H9 (cell line): ENCODE results near the gene FBXL22. TPM values are rescaled to one million over a fixed set of nuclear protein-coding genes. Genes with fewer than 3 reads are reported as not detected.

Experiments used
- DNase-seq: peaks from one replicate; pipeline ENCODE4 v3.0.0-alpha.2; 2017
- H2AFZ ChIP-seq: one replicate; pipeline ENCODE4 v1.6.1; 2013; ENCODE audit warnings: mild to moderate bottlenecking, low read length, control low read depth, moderate library complexity
- H2AK5ac ChIP-seq: 2 replicates; pipeline ENCODE4 v1.6.1; 2013; ENCODE audit warnings: low read length, control low read depth, mixed read lengths; ENCODE audit not compliant: insufficient read length
- H2BK120ac ChIP-seq: one replicate; pipeline ENCODE4 v1.6.1; 2013; ENCODE audit warnings: low read depth, mild to moderate bottlenecking, low read length, control low read depth, inconsistent platforms; ENCODE audit not compliant: poor library complexity, severe bottlenecking
- H2BK12ac ChIP-seq: 2 replicates; pipeline ENCODE4 v1.6.1; 2013; ENCODE audit warnings: low read length, control low read depth, mixed read lengths, low read depth; ENCODE audit not compliant: insufficient read length
- H2BK15ac ChIP-seq: 2 replicates; pipeline ENCODE4 v1.6.1; 2013; ENCODE audit warnings: low read depth, low read length, control low read depth
- H2BK20ac ChIP-seq: one replicate; pipeline ENCODE4 v1.6.1; 2013; ENCODE audit warnings: low read depth, mild to moderate bottlenecking, low read length, control low read depth, inconsistent platforms; ENCODE audit not compliant: poor library complexity, severe bottlenecking
- H2BK5ac ChIP-seq: 2 replicates; pipeline ENCODE4 v1.6.1; 2013; ENCODE audit warnings: low read length, control low read depth, mixed read lengths; ENCODE audit not compliant: insufficient read length
- H3K14ac ChIP-seq: 2 replicates; pipeline ENCODE4 v1.6.1; 2013; ENCODE audit warnings: low read length, control low read depth; ENCODE audit not compliant: insufficient read depth
- H3K18ac ChIP-seq: 2 replicates; pipeline ENCODE4 v1.6.1; 2013; ENCODE audit warnings: low read depth, mild to moderate bottlenecking, mixed read lengths, low read length, control low read depth; ENCODE audit not compliant: insufficient read length
- H3K23ac ChIP-seq: 2 replicates; pipeline ENCODE4 v1.6.1; 2013; ENCODE audit warnings: low read length, control low read depth, mixed read lengths, low read depth; ENCODE audit not compliant: insufficient read length
- H3K23me2 ChIP-seq: 2 replicates; pipeline ENCODE4 v1.6.1; 2013; ENCODE audit warnings: low read depth, mild to moderate bottlenecking, mixed read lengths, low read length, control low read depth; ENCODE audit not compliant: insufficient read length, poor library complexity, severe bottlenecking
- H3K27ac ChIP-seq: 2 replicates; pipeline ENCODE4 v1.5.1; 2013; ENCODE audit warnings: low read length, control low read depth, mixed read lengths, low read depth; ENCODE audit not compliant: insufficient read length
- H3K27me3 ChIP-seq: 2 replicates; pipeline ENCODE4 v1.6.1; 2013; ENCODE audit warnings: low read length, control low read depth, inconsistent platforms; ENCODE audit not compliant: insufficient read depth
- H3K4ac ChIP-seq: 2 replicates; pipeline ENCODE4 v1.6.1; 2013; ENCODE audit warnings: low read depth, mild to moderate bottlenecking, control low read depth, inconsistent platforms, low read length, moderate library complexity
- H3K4me1 ChIP-seq: 2 replicates; pipeline ENCODE4 v1.6.1; 2013; ENCODE audit warnings: low read length, control low read depth, inconsistent platforms; ENCODE audit not compliant: insufficient read depth
- H3K4me2 ChIP-seq: 2 replicates; pipeline ENCODE4 v1.6.1; 2013; ENCODE audit warnings: low read length, control low read depth, mixed read lengths; ENCODE audit not compliant: insufficient read length, insufficient read depth
- H3K56ac ChIP-seq: 2 replicates; pipeline ENCODE4 v1.6.1; 2013; ENCODE audit warnings: low read depth, mild to moderate bottlenecking, mixed read lengths, low read length, control low read depth; ENCODE audit not compliant: insufficient read length
- H3K79me1 ChIP-seq: 2 replicates; pipeline ENCODE4 v1.6.1; 2013; ENCODE audit warnings: low read depth, mild to moderate bottlenecking, moderate library complexity, low read length, control low read depth, inconsistent platforms; ENCODE audit not compliant: insufficient read depth, poor library complexity, severe bottlenecking
- H3K79me2 ChIP-seq: 2 replicates; pipeline ENCODE4 v1.6.1; 2013; ENCODE audit warnings: low read length, control low read depth, inconsistent platforms; ENCODE audit not compliant: insufficient read depth
- H3K9ac ChIP-seq: 2 replicates; pipeline ENCODE4 v1.6.1; 2013; ENCODE audit warnings: low read length, control low read depth, mixed read lengths; ENCODE audit not compliant: insufficient read length; ENCODE audit errors: extremely low read depth
- H3K9me3 ChIP-seq: one replicate; pipeline ENCODE4 v1.6.1; 2013; ENCODE audit warnings: low read depth, low read length, inconsistent platforms; ENCODE audit not compliant: control insufficient read depth
- H3T11ph ChIP-seq: one replicate; pipeline ENCODE4 v1.6.1; 2013; ENCODE audit warnings: mild to moderate bottlenecking, low read length, control low read depth, inconsistent platforms
- H4K20me1 ChIP-seq: one replicate; pipeline ENCODE4 v1.6.1; 2013; ENCODE audit not compliant: control insufficient read depth, insufficient read length, insufficient read depth
- H4K5ac ChIP-seq: 2 replicates; pipeline ENCODE4 v1.6.1; 2013; ENCODE audit warnings: low read depth, mild to moderate bottlenecking, mixed read lengths, low read length, control low read depth; ENCODE audit not compliant: insufficient read length
- H4K8ac ChIP-seq: replicated peaks from 2 replicates; pipeline ENCODE4 v1.6.1; 2013; ENCODE audit warnings: low read length, control low read depth, mixed read lengths, low read depth; ENCODE audit not compliant: insufficient read length
- H4K91ac ChIP-seq: 2 replicates; pipeline ENCODE4 v1.6.1; 2013; ENCODE audit warnings: low read depth, mild to moderate bottlenecking, moderate library complexity, mixed read lengths, low read length, control low read depth; ENCODE audit not compliant: insufficient read length
- H3K27ac Mint-ChIP-seq, 3 experiments: 2 replicates in 2 of 3; 3 replicates in 1 of 3; pipeline ENCODE4 v1.8.0; 2020 to 2021; ENCODE audit warnings: mixed read lengths in 3 of 3, mild to moderate bottlenecking in 1 of 3, moderate library complexity in 1 of 3
- H3K27me3 Mint-ChIP-seq: 2 replicates; pipeline ENCODE4 v1.8.0; 2021; ENCODE audit warnings: low read depth, mild to moderate bottlenecking, moderate library complexity, mixed read lengths
- H3K36me3 Mint-ChIP-seq, 3 experiments: 2 replicates in 2 of 3; 3 replicates in 1 of 3; pipeline ENCODE4 v1.8.0; 2020 to 2021; ENCODE audit warnings: low read depth in 3 of 3, mixed read lengths in 3 of 3; ENCODE audit not compliant: insufficient read depth in 1 of 3
- H3K4me1 Mint-ChIP-seq, 2 experiments: 2 replicates each; pipeline ENCODE4 v1.8.0; 2020; ENCODE audit warnings: mixed read lengths in 2 of 2
- H3K4me3 Mint-ChIP-seq, 2 experiments: 2 replicates in 1 of 2; 3 replicates in 1 of 2; pipeline ENCODE4 v1.8.0; 2020 to 2021; ENCODE audit warnings: mild to moderate bottlenecking in 2 of 2, mixed read lengths in 2 of 2, moderate library complexity in 1 of 2
- H3K9me3 Mint-ChIP-seq, 2 experiments: 2 replicates in 1 of 2; 3 replicates in 1 of 2; pipeline ENCODE4 v1.8.0; 2020; ENCODE audit warnings: mild to moderate bottlenecking in 2 of 2, mixed read lengths in 2 of 2, moderate library complexity in 1 of 2
- CTCF ChIP-seq: fragments of 200-600 bp; sonication (generic); conservative IDR thresholded peaks from 3 replicates; pipeline ENCODE4 v1.8.0; 2021; ENCODE audit warnings: antibody characterized with exemption, mild to moderate bottlenecking
- WGBS: extraction: QIAGEN DNeasy Blood & Tissue Kit; methylation state at CpG from one replicate; pipeline ENCODE4 v1.1.7; 2013; ENCODE audit warnings: missing lambda C conversion rate, low lambda C conversion rate, mixed read lengths; ENCODE audit not compliant: insufficient read length; ENCODE audit errors: extremely low coverage; 5-methylcytosine and 5-hydroxymethylcytosine counted together
- total RNA-seq: library from RNA; stranded (reverse); gene quantifications from 2 replicates; pipeline ENCODE4 v1.2.1, GENCODE V29; 2021

The FBXL22 gene
- total RNA-seq, 1 experiment from 2014 or later = 0.52 TPM

- Histone ChIP-seq H3K9ac (no peak overlapping the region), H3K4ac (no peak overlapping the region), H2BK5ac (no peak overlapping the region), H2BK12ac (no peak overlapping the region), H4K91ac (no peak overlapping the region), H3K4me2 (no peak overlapping the region), H2BK15ac (no peak overlapping the region), H2BK20ac (no peak overlapping the region), H3K23ac (no peak overlapping the region), H3K4me1 (no peaks in the 10 kb centered on the region), H3K14ac (no peak overlapping the region), H3K79me1 (no peaks in the 10 kb centered on the region), H4K8ac (no peak overlapping the region), H3K27ac (no peak overlapping the region), H3K79me2 (no peaks in the 10 kb centered on the region), H3K9me3 (no peaks in the 10 kb centered on the region), H3K56ac (no peak overlapping the region), H3K27me3 (no peaks in the 10 kb centered on the region), H3K23me2 (no peaks in the 10 kb centered on the region), H4K5ac (no peak overlapping the region), H2AK5ac (no peak overlapping the region), H3K18ac (no peak overlapping the region), H4K20me1 (no peaks in the 10 kb centered on the region), H3T11ph (no peak overlapping the region), H2AFZ (no peak overlapping the region), H2BK120ac (no peak overlapping the region)
- Mint-ChIP-seq H3K27ac (no peak overlapping the region), H3K27me3 (no peaks in the 10 kb centered on the region), H3K36me3 (no peaks in the 10 kb centered on the region; a peak in 2 of 7 replicates), H3K9me3 (no peaks in the 10 kb centered on the region), H3K4me1 (no peaks in the 10 kb centered on the region), H3K4me3 (no peak overlapping the region)
- TF ChIP-seq CTCF = no peak
- no peak for DNase-seq
- no CpG with 5 or more reads among the region's 1 CpG for WGBS
Observed at GRCh38 chr15:63575312-63575711, 21.9 kb upstream of the FBXL22 start.
